Gastroesophageal sphincter (tissue), 4 donors: ENCODE data around the gene UBE2S. TPM values are rescaled to one million over a fixed set of nuclear protein-coding genes. Genes with fewer than 3 reads are reported as not detected.
"Not testable (repeated sequence)": the region's sequence is repeated elsewhere in the genome, so short reads cannot be mapped to it uniquely, and the experiment has no call there.

Source experiments
- ATAC-seq: fragments of 150-250 bp; one replicate; pipeline ENCODE4 v1.9.1; 2016; ENCODE audit warnings: mild to moderate bottlenecking, moderate library complexity
- H3K27ac ChIP-seq, 4 donors: fragments of 200-600 bp; sonication (generic) in 3 of 4; 1 replicate in 3 of 4; 2 replicates in 1 of 4; pipeline ENCODE4 v1.5.1; 2016 to 2019
- H3K27me3 ChIP-seq: fragments of 200-600 bp; sonication (generic); one replicate; pipeline ENCODE4 v1.5.1; 2019
- H3K36me3 ChIP-seq, 2 donors: fragments of 200-600 bp; sonication (generic); one replicate each; pipeline ENCODE4 v1.5.1; 2019; ENCODE audit warnings: control low read depth in 1 of 2
- H3K4me1 ChIP-seq, 3 donors: fragments of 200-600 bp; sonication (generic); 1 replicate in 2 of 3; 2 replicates in 1 of 3; pipeline ENCODE4 v1.5.1; 2016 to 2019; ENCODE audit warnings: control low read depth in 2 of 3
- H3K4me3 ChIP-seq, 2 donors: fragments of 200-600 bp; sonication (generic); one replicate each; pipeline ENCODE4 v1.5.1; 2019; ENCODE audit warnings: mild to moderate bottlenecking in 1 of 2, moderate library complexity in 1 of 2
- H3K9me3 ChIP-seq, 3 donors: fragments of 200-600 bp; sonication (generic); one replicate each; pipeline ENCODE4 v1.5.1; 2017 to 2019; ENCODE audit warnings: control low read depth in 2 of 3
- EP300 ChIP-seq: sonication (generic); formaldehyde crosslinking; IDR thresholded peaks from one replicate; pipeline ENCODE4 v1.6.1; 2017; ENCODE audit warnings: antibody characterized with exemption, mild to moderate bottlenecking
- POLR2A ChIP-seq, 2 donors: fragments of 450-650 bp; IDR thresholded peaks; one replicate each; pipeline ENCODE4 v1.6.1; 2017; ENCODE audit warnings: antibody characterized with exemption in 2 of 2, mild to moderate bottlenecking in 2 of 2, moderate library complexity in 1 of 2
- POLR2AphosphoS5 ChIP-seq: sonication (generic); formaldehyde crosslinking; IDR thresholded peaks from one replicate; pipeline ENCODE4 v1.6.1; 2017; ENCODE audit warnings: antibody characterized with exemption
- WGBS, 2 donors: methylation state at CpG; one replicate each; pipeline ENCODE4 v1.1.5; 2018; ENCODE audit warnings: low coverage in 1 of 2; 5-methylcytosine and 5-hydroxymethylcytosine counted together
- total RNA-seq, 4 donors: library from RNA; depleted of rRNA; stranded (reverse); fragments of >200 nt; gene quantifications; one replicate each; pipeline ENCODE4 v1.1.0, GENCODE V29; 2016
- TF ChIP-seq, protein P1 (sequence below), 4 experiments: fragments of 200-600 bp in 2 of 4; fragments of 450-650 bp in 2 of 4; sonication (generic) in 1 of 4; IDR thresholded peaks; one replicate each; pipeline ENCODE4 v1.5.1; 2017 to 2019; ENCODE audit warnings: antibody characterized with exemption in 4 of 4, mild to moderate bottlenecking in 2 of 4, moderate library complexity in 2 of 4

Gene UBE2S
- total RNA-seq, 4 donors from 2014 or later = 12.6 to 17.7 (median 15.4) TPM

DNA sequence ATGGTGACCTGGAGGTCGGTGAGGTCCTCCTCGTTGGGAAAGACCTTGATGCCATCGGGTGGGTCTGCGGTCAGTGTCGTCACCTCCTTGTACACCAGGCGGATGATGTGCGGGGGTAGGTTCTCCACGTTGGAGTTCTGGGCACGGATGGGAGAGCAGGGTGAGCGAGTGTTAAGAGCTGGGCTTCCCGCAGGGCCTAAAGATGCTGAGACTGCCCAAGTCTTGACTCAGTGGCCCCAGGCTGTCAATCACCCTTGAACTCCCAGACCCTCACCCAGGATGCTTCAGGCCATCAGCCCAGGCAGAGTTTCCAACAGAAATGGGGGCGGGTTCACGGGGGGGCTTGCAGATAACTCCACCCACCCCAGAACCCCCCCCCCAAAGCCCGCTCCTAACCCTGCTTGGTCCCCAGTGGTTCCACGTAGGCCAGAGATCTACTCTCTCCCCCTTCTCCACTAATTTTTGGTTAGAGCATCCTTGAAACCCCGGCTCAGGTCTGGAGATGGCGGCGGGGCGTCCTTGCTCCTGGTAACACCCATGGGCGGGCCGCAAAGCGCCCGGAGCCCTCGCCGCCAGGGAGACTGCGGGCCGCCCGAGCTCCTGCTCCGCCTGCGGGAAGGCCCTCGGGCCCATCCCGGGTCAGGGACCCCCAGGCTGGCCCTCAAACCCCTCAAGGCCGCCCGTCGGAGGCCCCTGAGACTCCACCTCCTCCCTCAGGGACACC, 600 bp downstream of the UBE2S start:
- H3K9me3 ChIP-seq = no peaks in the 10 kb centered on the region
- peaks cover 0 to 42% of the 10 kb centered on the region in 2 donors for H3K36me3 ChIP-seq
- WGBS, 2 donors = no CpG with 5 or more reads among the region's 35 CpGs
- ATAC-seq = peak; percentile 1
- H3K27ac ChIP-seq = peak overlapping the region; percentile 73 to 98 (median 96)
- H3K4me1 ChIP-seq = peaks cover 0 to 22% (median 16%) of the 10 kb centered on the region in 3 donors
- H3K4me3 ChIP-seq = peak overlapping the region; percentile 55 to 85
- TF ChIP-seq EP300 = no peak
- TF ChIP-seq POLR2AphosphoS5 = no peak
- TF ChIP-seq POLR2A (IDR thresholded peaks at IDR 0.05) = no peak
- TF ChIP-seq, protein P1, sequence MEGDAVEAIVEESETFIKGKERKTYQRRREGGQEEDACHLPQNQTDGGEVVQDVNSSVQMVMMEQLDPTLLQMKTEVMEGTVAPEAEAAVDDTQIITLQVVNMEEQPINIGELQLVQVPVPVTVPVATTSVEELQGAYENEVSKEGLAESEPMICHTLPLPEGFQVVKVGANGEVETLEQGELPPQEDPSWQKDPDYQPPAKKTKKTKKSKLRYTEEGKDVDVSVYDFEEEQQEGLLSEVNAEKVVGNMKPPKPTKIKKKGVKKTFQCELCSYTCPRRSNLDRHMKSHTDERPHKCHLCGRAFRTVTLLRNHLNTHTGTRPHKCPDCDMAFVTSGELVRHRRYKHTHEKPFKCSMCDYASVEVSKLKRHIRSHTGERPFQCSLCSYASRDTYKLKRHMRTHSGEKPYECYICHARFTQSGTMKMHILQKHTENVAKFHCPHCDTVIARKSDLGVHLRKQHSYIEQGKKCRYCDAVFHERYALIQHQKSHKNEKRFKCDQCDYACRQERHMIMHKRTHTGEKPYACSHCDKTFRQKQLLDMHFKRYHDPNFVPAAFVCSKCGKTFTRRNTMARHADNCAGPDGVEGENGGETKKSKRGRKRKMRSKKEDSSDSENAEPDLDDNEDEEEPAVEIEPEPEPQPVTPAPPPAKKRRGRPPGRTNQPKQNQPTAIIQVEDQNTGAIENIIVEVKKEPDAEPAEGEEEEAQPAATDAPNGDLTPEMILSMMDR (IDR thresholded peaks at IDR 0.05) = no peak
- H3K27me3 ChIP-seq = no peaks in the 10 kb centered on the region

DNA sequence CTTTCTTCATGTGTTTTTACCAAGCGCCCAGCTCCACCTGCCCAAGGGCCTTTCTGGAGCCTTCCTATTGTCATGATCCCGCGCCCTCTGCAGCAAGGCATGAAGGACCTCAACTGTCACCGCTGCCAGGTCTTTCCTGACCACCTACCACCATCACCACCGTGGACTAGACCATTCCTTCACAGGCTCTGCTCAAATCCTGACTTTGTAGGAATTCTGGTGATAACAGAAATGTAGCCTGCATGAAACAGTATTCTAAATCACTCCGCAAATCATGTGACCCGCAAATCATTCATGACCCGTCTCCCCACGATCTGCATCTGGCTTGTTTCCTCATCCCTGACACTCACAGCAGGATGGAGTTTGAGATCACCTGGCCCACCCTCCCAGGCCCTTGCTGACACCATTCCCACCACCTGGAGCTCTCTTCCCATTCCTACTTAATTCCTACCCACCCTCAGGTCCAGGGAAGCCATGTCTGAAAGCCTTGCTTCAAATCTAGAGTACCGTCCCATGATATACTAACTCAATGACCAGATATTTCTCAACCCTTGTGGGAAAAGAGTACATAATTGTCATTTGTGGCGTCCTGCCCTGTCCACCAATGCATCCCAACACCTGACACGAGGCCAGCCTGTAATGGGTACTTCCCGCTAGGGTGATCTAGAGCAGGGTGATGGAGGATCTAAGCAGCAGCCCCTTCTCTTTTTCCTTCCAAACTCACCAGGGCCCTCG, 1.3 kb downstream of the UBE2S start:
- TF ChIP-seq, protein P1 (IDR thresholded peaks at IDR 0.05) = no peak
- TF ChIP-seq EP300 = no peak
- TF ChIP-seq POLR2A (IDR thresholded peaks at IDR 0.05) = no peak
- Histone ChIP-seq H3K27ac (peak overlapping the region in 3 of 4 donors; percentile 96 to 98 (median 97)), H3K4me1 (peaks cover 0 to 22% (median 16%) of the 10 kb centered on the region in 3 donors), H3K4me3 (peak overlapping the region; percentile 55 to 85), H3K36me3 (peaks cover 0 to 50% of the 10 kb centered on the region in 2 donors), H3K9me3 (no peaks in the 10 kb centered on the region), H3K27me3 (no peaks in the 10 kb centered on the region)
- ATAC-seq = no peak
- 76 to 86% methylated on average over 8 to 9 of the region's 14 CpGs for WGBS, 2 donors

DNA sequence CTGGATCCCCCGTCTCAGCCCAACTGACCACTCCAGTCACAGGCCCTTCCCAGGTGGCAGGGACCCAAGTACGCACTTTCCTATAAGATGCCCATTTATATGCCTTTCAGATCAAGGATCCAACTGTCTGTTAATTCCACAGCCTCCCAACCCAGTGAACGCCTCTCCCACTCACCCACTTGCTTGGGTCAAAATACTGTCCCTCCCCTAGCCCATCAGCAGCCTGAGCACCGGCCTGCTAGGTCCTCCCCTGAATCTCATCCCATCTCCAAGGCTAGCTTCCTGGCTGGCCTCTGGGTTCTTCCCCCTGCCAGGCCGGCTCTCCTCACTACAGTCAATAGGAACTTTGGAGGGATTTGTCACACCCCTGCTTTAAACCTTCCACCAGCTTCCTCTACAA, 1.9 kb downstream of the UBE2S start:
- ATAC-seq = no peak
- H3K27me3 ChIP-seq = no peaks in the 10 kb centered on the region
- peaks cover 0 to 22% (median 16%) of the 10 kb centered on the region in 3 donors for H3K4me1 ChIP-seq
- H3K27ac ChIP-seq = no peak overlapping the region
- no peaks in the 10 kb centered on the region for H3K9me3 ChIP-seq
- TF ChIP-seq POLR2AphosphoS5 (no peak), EP300 (no peak), POLR2A (IDR thresholded peaks at IDR 0.05) (no peak)
- TF ChIP-seq, protein P1 (IDR thresholded peaks at IDR 0.05) = no peak
- WGBS, 2 donors = 33 to 80% methylated on average over 1 of the region's 5 CpGs
- H3K36me3 ChIP-seq = peaks cover 0 to 56% of the 10 kb centered on the region in 2 donors
- H3K4me3 ChIP-seq = no peak overlapping the region

DNA sequence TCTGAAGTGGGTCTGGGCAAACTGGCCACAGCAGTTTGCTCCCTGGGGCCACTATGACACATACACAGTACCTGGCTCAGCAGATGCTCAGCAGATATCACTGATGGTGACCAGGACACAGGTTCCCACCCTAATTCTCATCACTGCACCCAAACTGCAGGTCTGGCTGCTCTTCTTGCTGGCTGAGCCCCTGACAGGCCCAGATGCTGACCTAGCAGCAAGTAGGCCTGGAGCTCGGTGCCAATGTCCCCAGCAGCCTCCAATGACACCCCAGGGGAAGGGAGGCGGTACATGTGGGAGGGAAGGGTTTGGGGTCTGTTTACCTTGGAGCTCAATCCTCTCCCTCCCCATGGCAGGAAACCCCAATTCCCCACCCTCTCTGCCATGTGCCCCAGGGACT, 5.1 kb downstream of the UBE2S start:
- Histone ChIP-seq H3K27ac (no peak overlapping the region), H3K9me3 (no peaks in the 10 kb centered on the region), H3K36me3 (peaks cover 0 to 69% of the 10 kb centered on the region in 2 donors), H3K4me1 (peaks cover 0 to 18% (median 13%) of the 10 kb centered on the region in 3 donors), H3K27me3 (no peaks in the 10 kb centered on the region), H3K4me3 (no peak overlapping the region)
- TF ChIP-seq EP300 (no peak), POLR2AphosphoS5 (no peak), POLR2A (IDR thresholded peaks at IDR 0.05) (no peak)
- TF ChIP-seq, protein P1 (IDR thresholded peaks at IDR 0.05) = no peak
- ATAC-seq = no peak
- WGBS, 2 donors = no CpG with 5 or more reads among the region's 2 CpGs

DNA sequence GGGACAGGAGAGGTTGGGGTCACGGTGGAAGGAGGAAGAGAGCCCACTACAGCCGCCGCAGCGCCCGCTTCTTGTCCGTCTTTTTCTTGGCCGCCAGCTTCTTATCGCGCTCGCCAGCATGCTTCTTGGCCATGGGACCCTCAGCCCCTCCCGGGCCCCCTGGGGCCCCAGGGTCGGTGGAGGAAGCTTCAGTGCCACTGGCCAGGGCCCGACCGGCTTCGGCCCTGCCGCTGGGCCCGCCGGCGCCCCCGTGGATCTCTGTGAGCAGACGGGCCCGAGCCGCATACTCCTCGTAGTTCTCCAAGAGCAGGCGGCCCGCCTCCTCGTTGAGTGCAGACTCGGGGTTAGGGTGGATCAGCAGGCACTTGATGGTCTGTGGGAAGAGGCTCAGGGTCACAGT, 6.2 kb downstream of the UBE2S start:
- 54% methylated on average over 5 of the region's 28 CpGs; no CpG with 5 or more reads in 1 of the 2 donors for WGBS, 2 donors
- H3K4me3 ChIP-seq, ATAC-seq, H3K27ac ChIP-seq, H3K27me3 ChIP-seq, H3K9me3 ChIP-seq: not testable (repeated sequence)
- Histone ChIP-seq H3K36me3 (peaks cover 0 to 69% of the 10 kb centered on the region in 2 donors), H3K4me1 (peaks cover 0 to 11% (median 8%) of the 10 kb centered on the region in 3 donors)
